Activated CD8-positive, alpha-beta T cell treated with anti-CD3 and anti-CD28 coated beads for 36 hours (primary cell): ENCODE results near the gene PLEKHJ1. TPM values are rescaled to one million over a fixed set of nuclear protein-coding genes. Genes with fewer than 3 reads are reported as not detected.

Experiments
- ATAC-seq: fragments of 200-7000 bp; cut with Tn5 transposase; one replicate; pipeline ENCODE4 v1.10.0; 2021; ENCODE audit warnings: mild to moderate bottlenecking, moderate library complexity
- CTCF ChIA-PET: fragments of 350-600 bp; sonication (Branson Sonifier 250); formaldehyde crosslinking; loops from one replicate; lab custom pipeline; 2021; ENCODE audit warnings: antibody characterized with exemption; lab: Charles Lee
- POLR2A ChIA-PET: fragments of 350-600 bp; sonication (Branson Sonifier 250); formaldehyde crosslinking; loops from one replicate; lab custom pipeline; 2021; ENCODE audit warnings: antibody characterized with exemption; lab: Charles Lee
- DNase-seq: peaks from one replicate; pipeline ENCODE4 v3.0.0-alpha.2; 2020
- H3K27ac Mint-ChIP-seq: one replicate; pipeline ENCODE4 v1.8.0; 2021; ENCODE audit warnings: mild to moderate bottlenecking, mixed read lengths
- H3K27me3 Mint-ChIP-seq: one replicate; pipeline ENCODE4 v1.8.0; 2021; ENCODE audit warnings: mixed read lengths
- H3K36me3 Mint-ChIP-seq: one replicate; pipeline ENCODE4 v1.8.0; 2021; ENCODE audit warnings: low read depth, mixed read lengths
- H3K4me1 Mint-ChIP-seq: one replicate; pipeline ENCODE4 v1.8.0; 2021; ENCODE audit warnings: low read depth, mixed read lengths
- H3K4me3 Mint-ChIP-seq: one replicate; pipeline ENCODE4 v1.8.0; 2021; ENCODE audit warnings: mild to moderate bottlenecking, moderate library complexity, mixed read lengths
- H3K9me3 Mint-ChIP-seq: one replicate; pipeline ENCODE4 v1.8.0; 2021; ENCODE audit warnings: mixed read lengths
- CTCF ChIP-seq: fragments of 200-600 bp; IDR thresholded peaks from one replicate; pipeline ENCODE4 v1.8.0; 2022; ENCODE audit warnings: antibody characterized with exemption, mild to moderate bottlenecking
- intact Hi-C: fragments of 100-400 bp; cut with micrococcal nuclease; formaldehyde crosslinking; loops from one replicate; pipeline ENCODE4 v1.10.0; 2022
- total RNA-seq, 2 experiments: library from RNA; stranded (reverse); gene quantifications; one replicate each; pipeline ENCODE4 v1.2.3, GENCODE V29; 2021

Gene PLEKHJ1
- total RNA-seq, 2 experiments from 2014 or later: 65.3 to 72.8 TPM

GRCh38 chr19:2271234-2272103, 35.3 kb upstream of the PLEKHJ1 start:
- ATAC-seq: no peak
- intact Hi-C loops: loop anchor here (2.0 kb wide), 1 partner anchor 33 kb away; no protein-coding TSS in a partner anchor
- POLR2A ChIA-PET: interaction anchor here (0.8 to 11.0 kb wide), 14 partner anchors 12 to 422 kb away, joined by 3 to 102 read pairs (median 4); partner anchors contain the start of genes AMH, JSRP1, LMNB2 and PLEKHJ1
- Mint-ChIP-seq H3K9me3 (no peaks in the 10 kb centered on the region), H3K27ac (peak overlapping the region; percentile 90), H3K27me3 (no peaks in the 10 kb centered on the region), H3K4me1 (peaks cover 36% of the 10 kb centered on the region), H3K4me3 (peak overlapping the region; percentile 85), H3K36me3 (peaks cover 42% of the 10 kb centered on the region)
- no peak for DNase-seq
- no peak for TF ChIP-seq CTCF
- CTCF ChIA-PET: interaction anchor here (1.6 to 4.9 kb wide), 6 partner anchors 9 to 122 kb away, joined by 3 to 29 read pairs (median 10); partner anchors contain the start of gene PLEKHJ1

GRCh38 chr19:2270423-2271233, 34.5 kb upstream of the PLEKHJ1 start:
- CTCF ChIA-PET: interaction anchor here (0.8 to 2.7 kb wide), 3 partner anchors 9 to 17 kb away, joined by 3 to 9 read pairs (median 5); no protein-coding TSS in a partner anchor
- ATAC-seq: peak; percentile 20

GRCh38 chr19:2270157-2270422, 34.0 kb upstream of the PLEKHJ1 start:
- no peak for ATAC-seq
- CTCF ChIA-PET: interaction anchor here (0.8 to 2.7 kb wide), 3 partner anchors 8 to 16 kb away, joined by 3 to 9 read pairs (median 5); no protein-coding TSS in a partner anchor

More at GRCh38 chr19:2270423-2271233, 34.5 kb upstream of the PLEKHJ1 start:
- POLR2A ChIA-PET: interaction anchor here (0.6 to 11.0 kb wide), 28 partner anchors 8 to 1094 kb away, joined by 3 to 102 read pairs (median 4); partner anchors contain the start of genes AMH, GADD45B, JSRP1 and LMNB2
- no peak for TF ChIP-seq CTCF
- peaks cover 42% of the 10 kb centered on the region for H3K36me3 Mint-ChIP-seq
- no peaks in the 10 kb centered on the region for H3K27me3 Mint-ChIP-seq
- DNase-seq: peak; percentile 83
- H3K4me1 Mint-ChIP-seq: peaks cover 39% of the 10 kb centered on the region
- intact Hi-C loops: loop anchor here (2.0 kb wide), 1 partner anchor 32 kb away; no protein-coding TSS in a partner anchor
- peak overlapping the region; percentile 90 for H3K27ac Mint-ChIP-seq
- H3K4me3 Mint-ChIP-seq: peak overlapping the region; percentile 85
- no peaks in the 10 kb centered on the region for H3K9me3 Mint-ChIP-seq

More at GRCh38 chr19:2270157-2270422, 34.0 kb upstream of the PLEKHJ1 start:
- POLR2A ChIA-PET: interaction anchor here (0.6 to 11.0 kb wide), 26 partner anchors 9 to 1094 kb away, joined by 3 to 102 read pairs (median 4); partner anchors contain the start of genes AMH, GADD45B, IZUMO4 and JSRP1
- DNase-seq: no peak
- no peaks in the 10 kb centered on the region for H3K9me3 Mint-ChIP-seq
- intact Hi-C loops: loop anchor here (2.0 kb wide), 1 partner anchor 31 kb away; no protein-coding TSS in a partner anchor
- no peaks in the 10 kb centered on the region for H3K27me3 Mint-ChIP-seq
- peaks cover 38% of the 10 kb centered on the region for H3K4me1 Mint-ChIP-seq
- H3K36me3 Mint-ChIP-seq: peaks cover 42% of the 10 kb centered on the region
- peak overlapping the region; percentile 85 for H3K4me3 Mint-ChIP-seq
- H3K27ac Mint-ChIP-seq: peak overlapping the region; percentile 90
- no peak for TF ChIP-seq CTCF
